PC-3 (cell line): ENCODE data around the gene BLACAT1. TPM values are rescaled to one million over a fixed set of nuclear protein-coding genes. Genes with fewer than 3 reads are reported as not detected.

Experiments used
- ATAC-seq: fragments of 200-7000 bp; cut with Tn5 transposase; 2 replicates; pipeline ENCODE4 v1.9.1; 2020; ENCODE audit warnings: mild to moderate bottlenecking, moderate library complexity
- BruUV-seq: library from RNA; stranded (reverse); fragments of 400-500 nt; replicated peaks from 2 replicates; lab custom pipeline; 2021; lab: Mats Ljungman, UMichigan
- CTCF ChIA-PET: fragments of 300-600 bp; sonication (Branson Sonifier 250); formaldehyde crosslinking; loops from one replicate; lab custom pipeline; 2022; ENCODE audit warnings: antibody characterized with exemption; lab: Charles Lee
- POLR2A ChIA-PET: fragments of 300-600 bp; sonication (Branson Sonifier 250); formaldehyde crosslinking; loops from one replicate; lab custom pipeline; 2022; ENCODE audit warnings: antibody characterized with exemption; ENCODE audit not compliant: unreplicated experiment; lab: Charles Lee
- DNase-seq: peaks from one replicate; pipeline ENCODE4 v3.0.0-alpha.2; 2015
- H2AFZ ChIP-seq: fragments of 300-600 bp; sonication (generic); 2 replicates; pipeline ENCODE4 v1.6.0; 2016; ENCODE audit warnings: antibody characterized with exemption, low read length
- H3F3A ChIP-seq: fragments of 300-600 bp; sonication (generic); one replicate; pipeline ENCODE4 v1.6.0; 2017; ENCODE audit warnings: antibody characterized with exemption, low read length, control low read depth, mild to moderate bottlenecking; ENCODE audit not compliant: unreplicated experiment
- H3K27ac ChIP-seq: fragments of 300-600 bp; sonication (generic); 2 replicates; pipeline ENCODE4 v1.5.1; 2016; ENCODE audit warnings: mild to moderate bottlenecking, low read length
- H3K27me3 ChIP-seq: fragments of 300-600 bp; sonication (generic); 2 replicates; pipeline ENCODE4 v1.6.1; 2016; ENCODE audit warnings: low read length, mixed read lengths
- H3K36me3 ChIP-seq: fragments of 300-600 bp; sonication (generic); 2 replicates; pipeline ENCODE4 v1.6.1; 2016; ENCODE audit warnings: low read depth, mixed run types, low read length, mixed read lengths
- H3K4me1 ChIP-seq: fragments of 300-600 bp; sonication (generic); 2 replicates; pipeline ENCODE4 v1.5.1; 2016; ENCODE audit warnings: low read length; ENCODE audit not compliant: insufficient read depth
- H3K4me2 ChIP-seq: fragments of 300-600 bp; sonication (generic); 2 replicates; pipeline ENCODE4 v1.6.0; 2016; ENCODE audit warnings: low read length
- H3K4me3 ChIP-seq: fragments of 300-600 bp; sonication (generic); 2 replicates; pipeline ENCODE4 v1.5.1; 2016; ENCODE audit warnings: mild to moderate bottlenecking, low read length, mixed read lengths
- H3K79me2 ChIP-seq: fragments of 300-600 bp; sonication (generic); 2 replicates; pipeline ENCODE4 v1.6.1; 2017; ENCODE audit warnings: low read length, mixed read lengths
- H3K9ac ChIP-seq: fragments of 300-600 bp; sonication (generic); 2 replicates; pipeline ENCODE4 v1.6.0; 2016; ENCODE audit warnings: mild to moderate bottlenecking, low read length
- H3K9me2 ChIP-seq: fragments of 300-600 bp; sonication (generic); replicated peaks from 2 replicates; pipeline ENCODE4 v1.6.1; 2016; ENCODE audit warnings: mixed run types, low read length, mixed read lengths
- H3K9me3 ChIP-seq: fragments of 300-600 bp; sonication (generic); 2 replicates; pipeline ENCODE4 v1.6.1; 2016; ENCODE audit warnings: low read length, mixed read lengths
- H4K20me1 ChIP-seq: fragments of 300-600 bp; sonication (generic); 2 replicates; pipeline ENCODE4 v1.6.1; 2016; ENCODE audit warnings: low read length, mixed read lengths
- CTCF ChIP-seq: fragments of 300-600 bp; sonication (generic); conservative IDR thresholded peaks from 2 replicates; pipeline ENCODE4 v1.5.1; 2017; ENCODE audit warnings: antibody characterized with exemption, low read depth, mild to moderate bottlenecking, low read length
- EZH2 ChIP-seq: fragments of 300-600 bp; sonication (generic); IDR thresholded peaks from one replicate; pipeline ENCODE4 v1.6.1; 2017; ENCODE audit warnings: antibody characterized with exemption, mild to moderate bottlenecking, low read length; ENCODE audit not compliant: unreplicated experiment
- EZH2phosphoT487 ChIP-seq: fragments of 300-600 bp; sonication (generic); IDR thresholded peaks from 2 replicates; pipeline ENCODE4 v1.6.1; 2018; ENCODE audit warnings: mild to moderate bottlenecking, antibody characterized with exemption, low read length, borderline replicate concordance
- intact Hi-C: fragments of 100-400 bp; cut with micrococcal nuclease; formaldehyde crosslinking; loops from 2 replicates; pipeline ENCODE4 v1.9.0; 2023
- total RNA-seq: library from RNA; depleted of rRNA; stranded (reverse); fragments of >200 nt; gene quantifications from 2 replicates; pipeline ENCODE4 v1.2.3, GENCODE V29; 2014

Gene BLACAT1
- total RNA-seq, 1 experiment from 2014 or later = 1.5 TPM

- Histone ChIP-seq H3K27ac (no peak overlapping the region), H3K9ac (no peak overlapping the region), H3K36me3 (no peaks in the 10 kb centered on the region), H3K79me2 (peaks cover 11% of the 10 kb centered on the region), H3K4me3 (no peak overlapping the region), H2AFZ (no peak overlapping the region), H3K9me2 (no peaks in the 10 kb centered on the region), H3F3A (no peaks in the 10 kb centered on the region), H3K9me3 (no peaks in the 10 kb centered on the region), H3K4me1 (peaks cover 17% of the 10 kb centered on the region), H3K27me3 (no peaks in the 10 kb centered on the region), H3K4me2 (no peak overlapping the region), H4K20me1 (no peaks in the 10 kb centered on the region)
- ATAC-seq (no peak), DNase-seq (no peak)
- no TSS peak for BruUV-seq
- ChIA-PET POLR2A (no interaction called here), CTCF (interaction anchor here (1.0 kb wide), 1 partner anchor 20 kb away, joined by 3 read pairs; no protein-coding TSS in a partner anchor)
- intact Hi-C loops = no loop called here
- TF ChIP-seq EZH2phosphoT487 (no peak), EZH2 (no peak), CTCF (no peak)
Measured at GRCh38 chr1:205502111-205502810, 46.4 kb upstream of the BLACAT1 start.

GRCh38 chr1:205500240-205501233 is 44.7 kb upstream of the BLACAT1 start:
- no TSS peak for BruUV-seq
- CTCF ChIA-PET = interaction anchor here (1.0 kb wide), 1 partner anchor 22 kb away, joined by 3 read pairs; no protein-coding TSS in a partner anchor
- DNase-seq (peak; percentile 49), ATAC-seq (peak; percentile 36; the same call in 1 of the 2 replicates)
- no peaks in the 10 kb centered on the region for H3F3A ChIP-seq
- no peak overlapping the region for H3K27ac ChIP-seq
- H2AFZ ChIP-seq = no peak overlapping the region
- no peak overlapping the region for H3K4me3 ChIP-seq
- no peaks in the 10 kb centered on the region for H3K27me3 ChIP-seq
- H3K9me3 ChIP-seq = no peaks in the 10 kb centered on the region
- POLR2A ChIA-PET = no interaction called here
- H3K9me2 ChIP-seq = no peaks in the 10 kb centered on the region
- H3K4me2 ChIP-seq = no peak overlapping the region
- peaks cover 7% of the 10 kb centered on the region for H3K79me2 ChIP-seq
- peaks cover 13% of the 10 kb centered on the region for H3K4me1 ChIP-seq
- no peaks in the 10 kb centered on the region for H3K36me3 ChIP-seq
- H3K9ac ChIP-seq = no peak overlapping the region
- no peak for TF ChIP-seq EZH2
- no peak for TF ChIP-seq EZH2phosphoT487
- TF ChIP-seq CTCF = no peak
- intact Hi-C loops = no loop called here
- H4K20me1 ChIP-seq = no peaks in the 10 kb centered on the region
